Heart left ventricle (tissue), 16 donors: ENCODE results near the gene STIM1. TPM values are rescaled to one million over a fixed set of nuclear protein-coding genes. Genes with fewer than 3 reads are reported as not detected.

Experiments
- ATAC-seq, 4 donors: fragments of 200-7000 bp; cut with Tn5 transposase; one replicate each; pipeline ENCODE4 v1.9.1; 2020 to 2022; ENCODE audit warnings: moderate library complexity in 4 of 4, mild to moderate bottlenecking in 3 of 4, moderate number of reproducible peaks in 1 of 4
- DNase-seq, 5 donors: peaks; one replicate each; pipeline ENCODE4 v3.0.0-alpha.2; 2020
- H3K27ac ChIP-seq, 12 donors: fragments of 200-600 bp; sonication (generic) in 4 of 12; one replicate each; pipeline versions ENCODE4 v1.5.0 to v1.8.0; 2016 to 2022; ENCODE audit warnings: mild to moderate bottlenecking in 2 of 12
- H3K27me3 ChIP-seq, 9 donors: fragments of 200-600 bp; sonication (generic) in 2 of 9; one replicate each; pipeline versions ENCODE4 v1.5.1 to v1.8.0; 2016 to 2022; ENCODE audit warnings: mild to moderate bottlenecking in 3 of 9
- H3K36me3 ChIP-seq, 9 donors: fragments of 200-600 bp; sonication (generic) in 2 of 9; one replicate each; pipeline versions ENCODE4 v1.5.0 to v1.8.0; 2018 to 2022; ENCODE audit warnings: mild to moderate bottlenecking in 2 of 9
- H3K4me1 ChIP-seq, 12 donors: fragments of 200-600 bp; sonication (generic) in 4 of 12; one replicate each; pipeline versions ENCODE4 v1.5.0 to v1.8.0; 2016 to 2022; ENCODE audit warnings: mild to moderate bottlenecking in 3 of 12
- H3K4me3 ChIP-seq, 12 donors: fragments of 200-600 bp; sonication (generic) in 4 of 12; one replicate each; pipeline versions ENCODE4 v1.5.0 to v1.8.0; 2017 to 2022; ENCODE audit warnings: mild to moderate bottlenecking in 9 of 12, moderate library complexity in 4 of 12
- H3K9me3 ChIP-seq, 12 donors: fragments of 200-600 bp; sonication (generic) in 4 of 12; one replicate each; pipeline versions ENCODE4 v1.5.0 to v1.8.0; 2016 to 2022; ENCODE audit warnings: mild to moderate bottlenecking in 1 of 12
- CTCF ChIP-seq, 12 donors: fragments of 200-600 bp; sonication (generic) in 4 of 12; IDR thresholded peaks; one replicate each; pipeline versions ENCODE4 v1.5.0 to v1.8.0; 2018 to 2022; ENCODE audit warnings: antibody characterized with exemption in 12 of 12, mild to moderate bottlenecking in 5 of 12
- POLR2A ChIP-seq, 2 donors: fragments of 450-650 bp; IDR thresholded peaks; one replicate each; pipeline ENCODE4 v1.6.1; 2017; ENCODE audit warnings: antibody characterized with exemption in 2 of 2, mild to moderate bottlenecking in 2 of 2, moderate library complexity in 2 of 2
- WGBS, 4 donors: extraction: QIAGEN DNeasy Blood & Tissue Kit in 2 of 4; methylation state at CpG; one replicate each; pipeline versions ENCODE4 v1.1.5 to v1.1.7; 2013 to 2018; 5-methylcytosine and 5-hydroxymethylcytosine counted together
- intact Hi-C, 10 donors: fragments of 100-400 bp; cut with DNase I; formaldehyde crosslinking; loops; one replicate each; pipeline versions ENCODE4 v1.11.1 to v1.14.2; 2022
- polyA plus RNA-seq, 2 donors: library from polyadenylated mRNA; stranded (reverse); fragments of 200-250 nt; gene quantifications; one replicate each; pipeline ENCODE4 v1.2.3, GENCODE V29; 2013
- total RNA-seq, 9 donors: library from RNA; depleted of rRNA in 2 of 9; stranded (reverse); fragments of >200 nt in 2 of 9; fragmentation: NEBNext Ultra II Directional in 3 of 9; extraction: Animal tissue kit (Norgen Biotek cat#: 25700) in 3 of 9; gene quantifications; one replicate each; pipeline versions ENCODE4 v1.1.0 to v1.2.4, GENCODE V29; 2016 to 2023
- donor health status: ischemic (EF 13 %, LVEDD 7.1; RV severe dilation, severe dysfunction).
- donor health status: healthy with polysubstance abuse.
- donor health status: DM: no; HTN: yes; CAD: no.
- donor health status: DM: no; HTN: no; CAD: no.
- donor health status: ischemic (EF 25% LVEDD 6.9; RV normal size, moderate dysfunction).
- donor health status: ischemic (EF 25% LVEDD 5.7; RV mildly dilated, moderate dysfunction).
- donor health status: healthy.
- donor health status: DM: yes; HTN: yes; CAD: no.
- donor health status: ischemic (EF 35%, LVEDD 5.7; RV mildly dilated, moderate dysfunction).
- donor health status: nonischemic (EF 11% LVEDD 7.7; RV severe dilation, severe dysfunction).
- donor health status: DM: yes; HTN: yes; CAD: no.
- donor health status: PGD.
- donor health status: ischemic (EF 29% LVEDD 5.4; RV normal size, mild dysfunction).
- donor health status: nonischemic (EF 23%, LVEDD 6.1; RV moderate dilation, normal function).

The STIM1 gene
- total and polyA plus RNA-seq, 11 donors = 13.2 to 42.9 (median 28.9) TPM

GRCh38 chr11:4093519-4094347, 238.3 kb downstream of the STIM1 start:
- Histone ChIP-seq H3K4me3 (peak overlapping the region; percentile 60 to 92 (median 80)), H3K4me1 (peaks cover 0 to 47% (median 12%) of the 10 kb centered on the region in 12 donors), H3K36me3 (peaks cover 0 to 27% (median 8%) of the 10 kb centered on the region in 9 donors), H3K9me3 (no peaks in the 10 kb centered on the region), H3K27me3 (no peaks in the 10 kb centered on the region), H3K27ac (peak overlapping the region; percentile 76 to 96 (median 92))
- DNase-seq (no peak), ATAC-seq (peak in 2 of 4 donors; percentile 4 to 12)
- 70 to 71% (median 71%) methylated on average over 25 of the region's 25 CpGs for WGBS, 4 donors
- TF ChIP-seq POLR2A (IDR thresholded peaks at IDR 0.05) (no peak), CTCF (IDR thresholded peaks at IDR 0.05) (no peak)
- intact Hi-C loops = no loop called here

DNA sequence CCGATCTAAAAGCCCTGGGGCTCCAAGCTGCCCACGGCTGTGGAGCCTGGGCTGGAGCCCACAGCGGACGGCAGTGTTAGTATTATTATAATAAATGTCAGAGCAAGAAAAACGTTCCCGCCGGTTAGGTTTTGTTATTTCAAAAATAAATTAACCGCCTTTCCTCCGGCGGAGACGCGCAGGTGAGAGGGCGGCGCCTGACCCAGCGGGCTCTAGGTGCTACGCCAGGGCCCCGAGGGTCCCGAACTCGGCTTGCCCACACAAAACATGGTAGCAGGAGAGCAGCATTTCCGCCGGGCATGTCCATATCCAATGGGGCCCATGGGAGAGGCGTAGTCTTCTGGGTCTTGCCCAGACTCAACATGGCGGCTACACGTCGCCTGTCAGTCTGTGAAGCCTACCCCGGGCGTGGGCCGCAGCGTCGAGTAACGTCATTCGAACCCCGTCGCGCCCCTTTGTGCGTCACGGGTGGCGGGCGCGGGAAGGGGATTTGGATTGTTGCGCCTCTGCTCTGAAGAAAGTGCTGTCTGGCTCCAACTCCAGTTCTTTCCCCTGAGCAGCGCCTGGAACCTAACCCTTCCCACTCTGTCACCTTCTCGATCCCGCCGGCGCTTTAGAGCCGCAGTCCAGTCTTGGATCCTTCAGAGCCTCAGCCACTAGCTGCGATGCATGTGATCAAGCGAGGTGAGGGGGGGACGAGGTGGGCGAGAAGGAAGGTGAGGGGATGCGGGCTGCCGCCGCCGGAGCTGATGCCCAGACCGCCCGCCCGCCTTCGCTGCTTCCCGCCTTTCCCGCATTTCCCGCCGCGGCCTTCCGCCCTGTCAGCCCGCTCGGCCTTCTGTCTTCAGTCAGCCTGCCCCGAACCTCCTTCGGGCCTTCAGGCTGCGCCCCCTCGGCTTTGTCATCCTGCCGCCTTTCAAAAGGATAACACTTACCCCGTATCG, 239.2 kb downstream of the STIM1 start, which contains the start of gene RRM1:
Gene RRM1, plus strand, starts transcription at position 452 of the 944 bp plus-strand sequence. Its CDS starts 214 bp downstream, at position 666.
- intact Hi-C loops = no loop called here
- WGBS, 4 donors = 0% methylated on average over 49 to 74 of the region's 74 CpGs
- ATAC-seq = peak; percentile 98 to 99 (median 99)

DNA sequence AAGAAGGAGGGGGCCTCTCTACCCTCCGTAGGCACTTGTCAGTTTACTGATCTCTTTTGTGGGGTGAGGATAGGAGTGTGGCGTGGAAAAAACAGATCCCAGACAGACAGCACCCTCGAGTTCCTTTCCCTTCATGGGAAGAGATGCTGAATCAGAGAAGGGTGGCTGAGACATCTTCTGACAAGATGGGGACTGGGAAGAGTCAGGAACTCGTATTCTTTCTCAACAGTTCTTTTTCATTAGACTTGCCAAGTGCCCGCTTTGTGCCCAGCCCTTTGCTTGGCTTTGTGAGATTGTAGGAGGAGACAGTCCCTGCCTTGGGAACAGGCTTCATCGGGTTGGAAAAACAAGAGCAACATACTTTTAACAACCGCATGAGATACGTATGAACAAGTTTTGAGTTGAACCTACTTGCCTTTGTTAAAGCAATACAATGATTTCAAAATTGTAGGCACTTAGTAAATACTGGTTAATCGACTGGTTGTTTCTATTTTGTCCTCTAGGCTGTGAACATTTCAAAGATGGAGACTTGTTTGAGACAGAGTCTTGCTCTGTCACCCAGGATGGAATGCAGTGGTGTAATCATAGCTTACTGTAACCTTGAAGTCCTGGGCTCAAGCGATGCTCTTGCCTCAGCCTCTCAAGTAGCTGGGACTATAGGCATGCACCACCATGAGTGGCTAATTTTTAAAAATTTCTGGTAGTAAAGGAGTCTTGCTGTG, 240.2 kb downstream of the STIM1 start:
- Histone ChIP-seq H3K36me3 (peaks cover 0 to 17% (median 6%) of the 10 kb centered on the region in 9 donors), H3K27me3 (no peaks in the 10 kb centered on the region), H3K4me3 (peak overlapping the region; percentile 60 to 92 (median 80)), H3K4me1 (peaks cover 0 to 41% (median 12%) of the 10 kb centered on the region in 12 donors), H3K9me3 (no peaks in the 10 kb centered on the region), H3K27ac (peak overlapping the region in 11 of 12 donors; percentile 87 to 96 (median 93))
- no peak for TF ChIP-seq POLR2A (IDR thresholded peaks at IDR 0.05)
- TF ChIP-seq CTCF (IDR thresholded peaks at IDR 0.05) = no peak
- intact Hi-C loops = no loop called here
- no peak for DNase-seq
- ATAC-seq = no peak
- 27 to 31% (median 28%) methylated on average over 10 of the region's 10 CpGs for WGBS, 4 donors

More for the DNA sequence above, 239.2 kb downstream of the STIM1 start, which contains the start of gene RRM1:
- DNase-seq = peak; percentile 94 to 97 (median 96)
- Histone ChIP-seq H3K36me3 (peaks cover 0 to 22% (median 8%) of the 10 kb centered on the region in 9 donors), H3K27ac (peak within 1 kb of the TSS; percentile 76 to 96 (median 92)), H3K4me1 (peaks cover 0 to 47% (median 12%) of the 10 kb centered on the region in 12 donors), H3K27me3 (no peaks in the 10 kb centered on the region), H3K9me3 (no peaks in the 10 kb centered on the region), H3K4me3 (peak within 1 kb of the TSS; percentile 60 to 92 (median 80))
- TF ChIP-seq POLR2A (IDR thresholded peaks at IDR 0.05) (peak in 1 of 2 donors; percentile 61), CTCF (IDR thresholded peaks at IDR 0.05) (no peak)
